ENCODE measurements around the gene PSMB8. TPM values are rescaled to one million over a fixed set of nuclear protein-coding genes. Genes with fewer than 3 reads are reported as not detected.

PSMB8 gene
- total RNA-seq, 1 experiment from 2014 or later, result 123 TPM

DNA sequence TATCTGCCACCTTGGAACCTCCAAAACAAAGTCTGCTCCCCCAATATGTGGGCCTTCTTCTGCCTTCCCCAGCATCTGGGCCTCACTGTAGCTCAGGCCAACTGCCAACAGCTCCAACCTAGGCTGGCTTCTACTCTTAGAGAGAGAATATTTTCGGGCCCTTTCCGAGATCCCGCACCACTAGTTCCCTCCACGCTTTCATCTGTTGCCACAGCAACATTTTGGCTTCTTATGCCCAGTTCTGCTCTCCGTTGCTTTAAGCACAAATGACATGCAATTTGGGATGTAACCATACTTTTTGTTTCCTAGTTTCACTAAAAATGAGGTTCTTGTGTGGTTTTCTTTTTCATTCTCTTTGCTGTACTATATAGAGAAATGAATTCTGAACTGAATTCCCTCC lies 43.8 kb upstream of the PSMB8 start:
- BruUV-seq (replicated peaks), result no TSS peak
- no peak overlapping the region for H3K4me3 Mint-ChIP-seq (ENCODE audit: low read depth, unreplicated experiment)
- intact Hi-C loops (cut with micrococcal nuclease; ENCODE audit: unreplicated experiment), result no loop called here
- H3K27ac Mint-ChIP-seq (ENCODE audit: unreplicated experiment), result no peak overlapping the region
- CTCF ChIA-PET, result interaction anchor here (1.0 to 1.3 kb wide), 2 partner anchors 65 to 97 kb away, joined by 4 to 7 read pairs; partner anchors contain the start of gene HLA-DMA
- peaks cover 23% of the 10 kb centered on the region for H3K4me1 Mint-ChIP-seq (ENCODE audit: low read depth, unreplicated experiment)
- DNase-seq, result no peak
- H3K9me3 Mint-ChIP-seq (ENCODE audit: low read depth, unreplicated experiment), result no peaks in the 10 kb centered on the region
- H3K27me3 Mint-ChIP-seq (ENCODE audit: unreplicated experiment), result no peaks in the 10 kb centered on the region
- TF ChIP-seq, protein P1, sequence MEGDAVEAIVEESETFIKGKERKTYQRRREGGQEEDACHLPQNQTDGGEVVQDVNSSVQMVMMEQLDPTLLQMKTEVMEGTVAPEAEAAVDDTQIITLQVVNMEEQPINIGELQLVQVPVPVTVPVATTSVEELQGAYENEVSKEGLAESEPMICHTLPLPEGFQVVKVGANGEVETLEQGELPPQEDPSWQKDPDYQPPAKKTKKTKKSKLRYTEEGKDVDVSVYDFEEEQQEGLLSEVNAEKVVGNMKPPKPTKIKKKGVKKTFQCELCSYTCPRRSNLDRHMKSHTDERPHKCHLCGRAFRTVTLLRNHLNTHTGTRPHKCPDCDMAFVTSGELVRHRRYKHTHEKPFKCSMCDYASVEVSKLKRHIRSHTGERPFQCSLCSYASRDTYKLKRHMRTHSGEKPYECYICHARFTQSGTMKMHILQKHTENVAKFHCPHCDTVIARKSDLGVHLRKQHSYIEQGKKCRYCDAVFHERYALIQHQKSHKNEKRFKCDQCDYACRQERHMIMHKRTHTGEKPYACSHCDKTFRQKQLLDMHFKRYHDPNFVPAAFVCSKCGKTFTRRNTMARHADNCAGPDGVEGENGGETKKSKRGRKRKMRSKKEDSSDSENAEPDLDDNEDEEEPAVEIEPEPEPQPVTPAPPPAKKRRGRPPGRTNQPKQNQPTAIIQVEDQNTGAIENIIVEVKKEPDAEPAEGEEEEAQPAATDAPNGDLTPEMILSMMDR (IDR thresholded peaks at IDR 0.05; ENCODE audit: unreplicated experiment), result no peak
- H3K36me3 Mint-ChIP-seq (ENCODE audit: insufficient read depth, unreplicated experiment), result no peaks in the 10 kb centered on the region

DNA sequence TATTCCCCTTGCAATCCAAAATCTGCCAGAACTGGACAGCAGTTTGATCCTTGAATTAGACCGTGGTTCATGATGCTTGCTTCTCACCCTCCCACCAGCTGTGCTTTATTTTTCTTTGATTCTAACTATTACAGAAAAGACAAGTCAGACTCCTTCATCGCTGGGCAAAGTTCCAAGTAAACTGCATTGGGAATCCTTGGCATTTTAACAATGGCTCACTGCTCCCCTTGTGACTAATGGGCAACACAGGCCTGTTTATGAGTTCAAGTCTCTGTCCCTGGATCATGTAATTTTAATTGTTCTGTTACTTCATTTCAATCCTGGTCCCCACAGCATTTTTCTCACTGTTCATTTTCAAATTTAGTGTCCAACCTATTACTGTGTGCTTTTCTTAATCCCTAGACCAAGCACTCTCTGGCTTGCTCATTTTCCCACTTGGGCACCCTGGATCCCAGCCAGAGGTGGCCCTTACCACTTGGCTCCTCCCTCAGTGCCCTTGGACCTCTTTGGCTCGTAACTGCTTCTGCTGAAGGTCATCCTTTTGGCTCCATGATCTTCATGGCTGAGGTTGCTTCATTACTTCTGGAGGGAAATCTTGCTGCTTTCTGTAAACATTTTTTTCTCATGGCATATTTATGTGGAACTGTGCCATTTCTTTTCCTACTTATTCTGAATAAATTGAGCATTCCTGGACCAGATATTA lies 43.0 kb upstream of the PSMB8 start:
- Mint-ChIP-seq H3K4me1 (ENCODE audit: low read depth, unreplicated experiment) (peaks cover 23% of the 10 kb centered on the region), H3K9me3 (ENCODE audit: low read depth, unreplicated experiment) (no peaks in the 10 kb centered on the region), H3K4me3 (ENCODE audit: low read depth, unreplicated experiment) (no peak overlapping the region), H3K27me3 (ENCODE audit: unreplicated experiment) (no peaks in the 10 kb centered on the region), H3K27ac (ENCODE audit: unreplicated experiment) (no peak overlapping the region), H3K36me3 (ENCODE audit: insufficient read depth, unreplicated experiment) (no peaks in the 10 kb centered on the region)
- TF ChIP-seq, protein P1 (IDR thresholded peaks at IDR 0.05; ENCODE audit: unreplicated experiment), result no peak
- CTCF ChIA-PET, result interaction anchor here (1.3 to 4.7 kb wide), 6 partner anchors 47 to 98 kb away, joined by 4 to 38 read pairs (median 9); partner anchors contain the start of genes HLA-DMA, HLA-DMB and TAP2
- intact Hi-C loops (cut with micrococcal nuclease; ENCODE audit: unreplicated experiment), result no loop called here
- no peak for DNase-seq
- BruUV-seq (replicated peaks), result no TSS peak

DNA sequence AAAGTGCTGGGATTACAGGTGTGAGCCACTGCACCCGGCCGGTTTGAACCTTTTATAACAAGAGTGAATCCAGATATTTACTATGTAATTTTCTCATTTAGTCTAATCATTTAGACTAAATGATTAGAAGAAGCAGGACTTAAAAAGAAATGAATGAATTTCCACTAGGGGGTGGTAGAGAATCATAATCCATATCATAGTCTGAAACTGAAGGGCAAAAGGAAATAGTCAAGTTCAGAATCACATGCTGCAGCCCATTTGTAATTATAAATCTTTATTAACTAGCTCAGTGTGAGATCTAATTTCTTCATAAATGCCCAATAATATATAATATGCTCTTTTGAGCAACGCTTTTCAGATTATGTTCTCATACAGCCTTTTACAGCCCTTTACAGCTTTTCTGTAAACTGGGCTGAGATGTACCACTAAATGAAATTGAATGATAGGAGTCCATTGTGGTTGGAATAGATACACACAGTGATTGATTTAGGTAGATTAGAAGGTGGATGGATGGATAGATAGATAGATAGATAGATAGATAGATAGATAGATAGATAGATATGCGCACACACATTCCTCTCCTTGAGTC lies 41.9 kb upstream of the PSMB8 start:
- no peak for DNase-seq
- Mint-ChIP-seq H3K9me3 (ENCODE audit: low read depth, unreplicated experiment) (no peaks in the 10 kb centered on the region), H3K36me3 (ENCODE audit: insufficient read depth, unreplicated experiment) (no peaks in the 10 kb centered on the region), H3K27ac (ENCODE audit: unreplicated experiment) (no peak overlapping the region), H3K4me3 (ENCODE audit: low read depth, unreplicated experiment) (no peak overlapping the region), H3K4me1 (ENCODE audit: low read depth, unreplicated experiment) (peaks cover 23% of the 10 kb centered on the region), H3K27me3 (ENCODE audit: unreplicated experiment) (no peaks in the 10 kb centered on the region)
- TF ChIP-seq, protein P1 (IDR thresholded peaks at IDR 0.05; ENCODE audit: unreplicated experiment), result peak; percentile 64
- CTCF ChIA-PET, result interaction anchor here (0.6 to 4.7 kb wide), 10 partner anchors 9 to 99 kb away, joined by 3 to 38 read pairs (median 6); partner anchors contain the start of genes BRD2, HLA-DMA, HLA-DMB and TAP2
- intact Hi-C loops (cut with micrococcal nuclease; ENCODE audit: unreplicated experiment), result loop anchor here (1.0 kb wide), 2 partner anchors 62 to 99 kb away; no protein-coding TSS in a partner anchor
- BruUV-seq (replicated peaks), result no TSS peak

DNA sequence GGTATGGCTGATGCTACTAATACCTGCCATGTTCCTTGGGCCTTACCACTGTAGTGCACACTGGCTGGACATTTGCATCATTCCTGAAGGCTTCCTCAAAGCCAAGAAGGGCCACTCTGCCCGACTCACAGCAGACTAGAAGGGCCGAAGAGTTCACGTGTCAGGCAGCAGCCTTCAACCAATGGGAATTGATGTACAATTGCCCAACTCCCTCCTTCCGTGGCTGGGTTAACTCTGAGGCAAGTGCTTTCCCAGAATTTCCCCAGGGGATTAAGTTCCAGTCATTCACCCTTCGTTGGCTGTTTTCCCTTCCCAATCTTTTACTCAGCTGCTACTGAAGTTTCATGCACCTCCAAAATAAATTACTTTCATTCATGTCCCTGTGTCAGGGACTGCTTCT lies 39.9 kb upstream of the PSMB8 start:
- Mint-ChIP-seq H3K27me3 (ENCODE audit: unreplicated experiment) (no peaks in the 10 kb centered on the region), H3K4me3 (ENCODE audit: low read depth, unreplicated experiment) (no peak overlapping the region), H3K4me1 (ENCODE audit: low read depth, unreplicated experiment) (peaks cover 23% of the 10 kb centered on the region), H3K9me3 (ENCODE audit: low read depth, unreplicated experiment) (no peaks in the 10 kb centered on the region), H3K27ac (ENCODE audit: unreplicated experiment) (no peak overlapping the region), H3K36me3 (ENCODE audit: insufficient read depth, unreplicated experiment) (no peaks in the 10 kb centered on the region)
- TF ChIP-seq, protein P1 (IDR thresholded peaks at IDR 0.05; ENCODE audit: unreplicated experiment), result no peak
- no TSS peak for BruUV-seq (replicated peaks)
- CTCF ChIA-PET, result interaction anchor here (1.2 to 4.7 kb wide), 2 partner anchors 69 to 101 kb away, joined by 3 to 38 read pairs; partner anchors contain the start of gene HLA-DMA
- DNase-seq, result no peak
- intact Hi-C loops (cut with micrococcal nuclease; ENCODE audit: unreplicated experiment), result no loop called here
